ENCODE results near the gene NOLC1. TPM values are rescaled to one million over a fixed set of nuclear protein-coding genes. Genes with fewer than 3 reads are reported as not detected.

NOLC1 gene
- total and polyA plus RNA-seq, 2 donors (not counting 1 experiment from before 2014, with no cell fraction given): 16.5 to 64.7 TPM

- H4K20me1 ChIP-seq (ENCODE audit: control insufficient read depth, extremely low read depth, insufficient read depth, low read length): no peaks in the 10 kb centered on the region
- H3K9ac ChIP-seq (ENCODE audit: insufficient read depth, low read length): no peak overlapping the region
- DNase-seq (ENCODE audit: low read depth in 2 of 2): no peak
- no peaks in the 10 kb centered on the region for H3K9me3 ChIP-seq (ENCODE audit: control insufficient read depth, insufficient read depth, low read depth, low read length)
- H3K27ac ChIP-seq (ENCODE audit: insufficient read depth, low read length): no peak overlapping the region
- peaks cover 32% of the 10 kb centered on the region for H3K36me3 ChIP-seq (ENCODE audit: control insufficient read depth, insufficient read depth, low read length)
- no peaks in the 10 kb centered on the region for H3K27me3 ChIP-seq (ENCODE audit: control insufficient read depth, insufficient read depth, low read length)
- peaks cover 12% of the 10 kb centered on the region for H3K79me2 ChIP-seq (ENCODE audit: control insufficient read depth, insufficient read depth, low read length)
- H3K4me2 ChIP-seq (ENCODE audit: extremely low read depth, insufficient read depth, low read length): no peak overlapping the region
- H3K4me1 ChIP-seq (ENCODE audit: control insufficient read depth, extremely low read depth, insufficient read depth, low read length): peaks cover 5% of the 10 kb centered on the region
- no peak overlapping the region for H3K4me3 ChIP-seq (replicated peaks in 1 of 4; ENCODE audit: control extremely low read depth in 1 of 4, insufficient read depth in 1 of 4, low read depth in 3 of 4, low read length in 4 of 4)
- no peak overlapping the region for H2AFZ ChIP-seq (ENCODE audit: low read length)
- TF ChIP-seq CTCF (conservative IDR thresholded peaks at IDR 0.05 in 1 of 2, IDR thresholded peaks at IDR 0.05 in 1 of 2; ENCODE audit: low read depth in 1 of 2, low read length in 2 of 2): no peak
- TF ChIP-seq EZH2 (IDR thresholded peaks at IDR 0.05; ENCODE audit: low read length, missing control alignments): no peak
These were observed 3.9 kb upstream of the NOLC1 start for GRCh38 chr10:102148275-102148674.

DNA sequence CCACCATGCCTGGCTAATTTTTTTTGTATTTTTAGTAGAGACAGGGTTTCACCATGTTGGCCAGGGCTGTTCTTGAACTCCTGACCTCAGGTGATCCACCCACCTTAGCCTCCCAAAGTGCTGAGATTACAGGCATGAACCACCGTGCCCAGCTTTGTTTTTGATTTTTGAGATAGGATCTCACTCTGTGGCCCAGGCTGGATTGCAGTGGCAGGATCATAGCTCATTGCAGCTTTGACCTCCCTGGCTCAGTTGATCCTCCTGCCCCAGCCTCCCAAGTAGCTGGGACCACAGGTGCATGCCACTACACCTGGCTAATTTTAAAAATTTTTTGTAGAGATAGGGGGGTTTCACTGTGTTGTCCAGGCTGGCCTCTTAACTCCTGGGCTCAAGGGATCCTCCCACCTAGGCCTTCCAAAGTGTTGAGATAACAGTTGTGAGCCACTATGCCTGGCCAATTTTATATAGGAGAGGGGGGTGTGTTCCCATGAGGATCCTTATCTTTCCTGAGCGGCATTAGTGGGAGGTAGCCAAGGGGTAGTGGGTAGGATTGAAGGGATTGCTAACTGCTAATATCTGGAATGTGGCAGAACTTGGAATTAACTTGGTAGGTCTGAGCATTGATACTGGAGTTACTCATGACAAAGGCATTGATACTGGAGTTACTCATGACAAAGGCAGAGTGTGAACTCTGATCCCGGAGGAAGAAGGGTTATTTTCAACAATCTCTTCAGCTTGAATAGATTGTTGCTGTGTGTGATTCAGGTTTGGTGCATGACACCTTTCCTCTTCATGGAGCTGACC lies 1.0 kb upstream of the NOLC1 start:
- H3K4me1 ChIP-seq (ENCODE audit: control insufficient read depth, extremely low read depth, insufficient read depth, low read length): peaks cover 7% of the 10 kb centered on the region
- peak overlapping the region; percentile 78 for H3K4me2 ChIP-seq (ENCODE audit: extremely low read depth, insufficient read depth, low read length)
- no peaks in the 10 kb centered on the region for H4K20me1 ChIP-seq (ENCODE audit: control insufficient read depth, extremely low read depth, insufficient read depth, low read length)
- peak overlapping the region; percentile 11 for H3K9ac ChIP-seq (ENCODE audit: insufficient read depth, low read length)
- no peaks in the 10 kb centered on the region for H3K9me3 ChIP-seq (ENCODE audit: control insufficient read depth, insufficient read depth, low read depth, low read length)
- DNase-seq (ENCODE audit: low read depth in 2 of 2): peak; percentile 42 to 84
- no peak overlapping the region for H2AFZ ChIP-seq (ENCODE audit: low read length)
- TF ChIP-seq EZH2 (IDR thresholded peaks at IDR 0.05; ENCODE audit: low read length, missing control alignments) (no peak), CTCF (conservative IDR thresholded peaks at IDR 0.05 in 1 of 2, IDR thresholded peaks at IDR 0.05 in 1 of 2; ENCODE audit: low read depth in 1 of 2, low read length in 2 of 2) (no peak)
- peak overlapping the region; percentile 96 for H3K27ac ChIP-seq (ENCODE audit: insufficient read depth, low read length)
- H3K36me3 ChIP-seq (ENCODE audit: control insufficient read depth, insufficient read depth, low read length): peaks cover 28% of the 10 kb centered on the region
- H3K79me2 ChIP-seq (ENCODE audit: control insufficient read depth, insufficient read depth, low read length): peaks cover 38% of the 10 kb centered on the region
- no peaks in the 10 kb centered on the region for H3K27me3 ChIP-seq (ENCODE audit: control insufficient read depth, insufficient read depth, low read length)
- H3K4me3 ChIP-seq (replicated peaks in 1 of 4; ENCODE audit: control extremely low read depth in 1 of 4, insufficient read depth in 1 of 4, low read depth in 3 of 4, low read length in 4 of 4): peak overlapping the region; percentile 9 to 100 (median 36)

- Histone ChIP-seq H3K4me1 (ENCODE audit: control insufficient read depth, extremely low read depth, insufficient read depth, low read length) (peaks cover 7% of the 10 kb centered on the region), H3K9me3 (ENCODE audit: control insufficient read depth, insufficient read depth, low read depth, low read length) (no peaks in the 10 kb centered on the region), H3K9ac (ENCODE audit: insufficient read depth, low read length) (peak overlapping the region; percentile 90), H3K4me3 (replicated peaks in 1 of 4; ENCODE audit: control extremely low read depth in 1 of 4, insufficient read depth in 1 of 4, low read depth in 3 of 4, low read length in 4 of 4) (peak overlapping the region; percentile 79 to 100 (median 86)), H3K27ac (ENCODE audit: insufficient read depth, low read length) (peak overlapping the region; percentile 96), H2AFZ (ENCODE audit: low read length) (peak overlapping the region; percentile 63), H3K79me2 (ENCODE audit: control insufficient read depth, insufficient read depth, low read length) (peaks cover 50% of the 10 kb centered on the region), H4K20me1 (ENCODE audit: control insufficient read depth, extremely low read depth, insufficient read depth, low read length) (no peaks in the 10 kb centered on the region), H3K4me2 (ENCODE audit: extremely low read depth, insufficient read depth, low read length) (peak overlapping the region; percentile 95), H3K36me3 (ENCODE audit: control insufficient read depth, insufficient read depth, low read length) (peaks cover 24% of the 10 kb centered on the region), H3K27me3 (ENCODE audit: control insufficient read depth, insufficient read depth, low read length) (no peaks in the 10 kb centered on the region)
- TF ChIP-seq CTCF (conservative IDR thresholded peaks at IDR 0.05 in 1 of 2, IDR thresholded peaks at IDR 0.05 in 1 of 2; ENCODE audit: low read depth in 1 of 2, low read length in 2 of 2) (no peak), EZH2 (IDR thresholded peaks at IDR 0.05; ENCODE audit: low read length, missing control alignments) (no peak)
- DNase-seq (ENCODE audit: low read depth in 2 of 2): peak in 1 of 2 donors; percentile 24
These were observed 329 bp downstream of the NOLC1 start for GRCh38 chr10:102152545-102152890.
